Measurements from ENCODE around the gene MAGI2. TPM values are rescaled to one million over a fixed set of nuclear protein-coding genes. Genes with fewer than 3 reads are reported as not detected.

Gene MAGI2
- total RNA-seq, 3 donors from 2014 or later (not counting 1 experiment from before 2014, with no cell fraction given) = 0.09 to 0.48 (median 0.27) TPM

DNA sequence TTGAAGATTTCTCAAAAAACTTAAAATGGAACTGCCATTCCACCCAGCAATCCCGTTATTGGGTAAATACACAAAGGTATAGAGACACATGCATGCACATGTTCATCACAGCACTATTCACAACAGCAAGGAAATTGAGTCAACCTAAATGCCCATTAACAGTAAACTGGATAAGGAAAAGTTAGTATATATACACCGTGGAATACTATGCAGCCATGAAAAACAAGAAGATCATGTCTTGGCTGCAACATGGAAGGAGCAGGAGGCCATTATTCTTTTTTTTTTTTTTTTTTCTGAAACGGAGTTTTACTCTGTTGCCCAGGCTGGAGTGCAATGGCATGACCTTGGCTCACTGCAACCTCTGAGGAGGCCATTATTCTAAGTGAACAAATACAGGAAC is 749.0 kb downstream of the MAGI2 start:
- H3K27ac ChIP-seq (ENCODE audit: low read length) = no peak overlapping the region
- H3K4me3 Mint-ChIP-seq = no peak overlapping the region
- no peaks in the 10 kb centered on the region for H3K4me1 Mint-ChIP-seq
- TF ChIP-seq, protein P1, sequence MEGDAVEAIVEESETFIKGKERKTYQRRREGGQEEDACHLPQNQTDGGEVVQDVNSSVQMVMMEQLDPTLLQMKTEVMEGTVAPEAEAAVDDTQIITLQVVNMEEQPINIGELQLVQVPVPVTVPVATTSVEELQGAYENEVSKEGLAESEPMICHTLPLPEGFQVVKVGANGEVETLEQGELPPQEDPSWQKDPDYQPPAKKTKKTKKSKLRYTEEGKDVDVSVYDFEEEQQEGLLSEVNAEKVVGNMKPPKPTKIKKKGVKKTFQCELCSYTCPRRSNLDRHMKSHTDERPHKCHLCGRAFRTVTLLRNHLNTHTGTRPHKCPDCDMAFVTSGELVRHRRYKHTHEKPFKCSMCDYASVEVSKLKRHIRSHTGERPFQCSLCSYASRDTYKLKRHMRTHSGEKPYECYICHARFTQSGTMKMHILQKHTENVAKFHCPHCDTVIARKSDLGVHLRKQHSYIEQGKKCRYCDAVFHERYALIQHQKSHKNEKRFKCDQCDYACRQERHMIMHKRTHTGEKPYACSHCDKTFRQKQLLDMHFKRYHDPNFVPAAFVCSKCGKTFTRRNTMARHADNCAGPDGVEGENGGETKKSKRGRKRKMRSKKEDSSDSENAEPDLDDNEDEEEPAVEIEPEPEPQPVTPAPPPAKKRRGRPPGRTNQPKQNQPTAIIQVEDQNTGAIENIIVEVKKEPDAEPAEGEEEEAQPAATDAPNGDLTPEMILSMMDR (IDR thresholded peaks at IDR 0.05) = no peak
- no peaks in the 10 kb centered on the region for H3K36me3 ChIP-seq (ENCODE audit: control insufficient read depth, insufficient read depth, low read length)
- no peaks in the 10 kb centered on the region for H3K36me3 Mint-ChIP-seq
- H3K9me3 ChIP-seq (ENCODE audit: control insufficient read depth, insufficient read depth, low read length) = no peaks in the 10 kb centered on the region
- WGBS (ENCODE audit: insufficient coverage) = 86% methylated on average over 3 of the region's 3 CpGs
- H3K27me3 Mint-ChIP-seq (ENCODE audit: low read depth in 2 of 2) = no peaks in the 10 kb centered on the region
- DNase-seq (no peak), ATAC-seq (no peak)
- H3K4me1 ChIP-seq (ENCODE audit: control insufficient read depth, insufficient read depth, low read length) = no peaks in the 10 kb centered on the region
- intact Hi-C loops (cut with micrococcal nuclease) = no loop called here
- no peak overlapping the region for H3K4me3 ChIP-seq (ENCODE audit: low read length)
- no peaks in the 10 kb centered on the region for H3K27me3 ChIP-seq (ENCODE audit: control insufficient read depth, insufficient read depth, low read length)
- H3K9me3 Mint-ChIP-seq = peaks cover 11 to 12% of the 10 kb centered on the region in 2 donors
- H3K27ac Mint-ChIP-seq = no peak overlapping the region

DNA sequence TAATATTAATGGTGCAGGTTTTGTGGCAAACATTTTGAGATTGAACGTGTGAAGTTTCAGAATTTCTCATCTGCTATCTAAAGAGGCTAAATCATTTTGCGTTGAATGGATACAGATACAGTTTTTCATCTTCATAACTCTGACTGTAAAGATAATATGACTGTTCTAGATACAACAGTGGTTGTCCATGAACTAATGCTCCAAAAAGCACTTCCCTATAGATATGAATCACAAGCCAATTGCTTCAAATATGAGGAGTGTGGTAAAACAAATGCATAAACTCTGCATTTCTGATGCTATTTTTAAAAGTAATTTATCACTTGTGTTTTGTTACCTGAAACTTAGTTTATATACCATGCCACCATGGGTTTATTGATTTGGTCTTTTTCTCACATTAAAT is 750.1 kb downstream of the MAGI2 start:
- intact Hi-C loops (cut with micrococcal nuclease) = no loop called here
- H3K4me3 Mint-ChIP-seq = no peak overlapping the region
- no peaks in the 10 kb centered on the region for H3K36me3 ChIP-seq (ENCODE audit: control insufficient read depth, insufficient read depth, low read length)
- peaks cover 6 to 9% of the 10 kb centered on the region in 2 donors for H3K9me3 Mint-ChIP-seq
- H3K27me3 ChIP-seq (ENCODE audit: control insufficient read depth, insufficient read depth, low read length) = no peaks in the 10 kb centered on the region
- H3K4me1 ChIP-seq (ENCODE audit: control insufficient read depth, insufficient read depth, low read length) = no peaks in the 10 kb centered on the region
- no peak overlapping the region for H3K27ac ChIP-seq (ENCODE audit: low read length)
- ATAC-seq = no peak
- no peaks in the 10 kb centered on the region for H3K9me3 ChIP-seq (ENCODE audit: control insufficient read depth, insufficient read depth, low read length)
- no peaks in the 10 kb centered on the region for H3K4me1 Mint-ChIP-seq
- no peak overlapping the region for H3K4me3 ChIP-seq (ENCODE audit: low read length)
- H3K27me3 Mint-ChIP-seq (ENCODE audit: low read depth in 2 of 2) = no peaks in the 10 kb centered on the region
- no peak overlapping the region for H3K27ac Mint-ChIP-seq
- no peak for DNase-seq
- 83% methylated on average over 2 of the region's 2 CpGs for WGBS (ENCODE audit: insufficient coverage)
- TF ChIP-seq, protein P1 (IDR thresholded peaks at IDR 0.05) = no peak
- H3K36me3 Mint-ChIP-seq = no peaks in the 10 kb centered on the region

DNA sequence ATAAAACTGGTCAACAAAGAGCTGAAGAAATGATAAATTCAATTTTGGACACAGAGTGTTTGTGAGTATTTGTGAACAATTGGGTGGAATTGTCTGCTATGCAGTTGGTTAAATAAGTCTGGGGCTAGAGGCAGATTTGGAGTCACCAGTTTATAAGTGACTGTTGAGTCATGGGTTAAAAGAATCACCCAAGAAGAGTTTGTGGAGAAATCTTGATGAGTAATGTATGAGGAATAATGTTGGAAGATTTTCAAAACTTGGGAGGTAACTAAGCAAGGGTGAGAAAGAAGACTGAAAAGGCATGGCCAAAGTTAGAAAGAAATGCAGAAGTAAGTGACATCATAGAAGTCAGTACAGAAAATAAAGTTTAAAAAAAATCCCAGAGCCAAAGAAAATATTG is 750.7 kb downstream of the MAGI2 start:
- ATAC-seq (no peak), DNase-seq (no peak)
- H3K27ac ChIP-seq (ENCODE audit: low read length) = no peak overlapping the region
- H3K36me3 Mint-ChIP-seq = no peaks in the 10 kb centered on the region
- H3K9me3 Mint-ChIP-seq = peaks cover 6 to 9% of the 10 kb centered on the region in 2 donors
- no peaks in the 10 kb centered on the region for H3K9me3 ChIP-seq (ENCODE audit: control insufficient read depth, insufficient read depth, low read length)
- no peaks in the 10 kb centered on the region for H3K4me1 Mint-ChIP-seq
- H3K27me3 ChIP-seq (ENCODE audit: control insufficient read depth, insufficient read depth, low read length) = no peaks in the 10 kb centered on the region
- H3K36me3 ChIP-seq (ENCODE audit: control insufficient read depth, insufficient read depth, low read length) = no peaks in the 10 kb centered on the region
- H3K27ac Mint-ChIP-seq = no peak overlapping the region
- TF ChIP-seq, protein P1 (IDR thresholded peaks at IDR 0.05) = no peak
- no peaks in the 10 kb centered on the region for H3K4me1 ChIP-seq (ENCODE audit: control insufficient read depth, insufficient read depth, low read length)
- H3K4me3 Mint-ChIP-seq = no peak overlapping the region
- H3K4me3 ChIP-seq (ENCODE audit: low read length) = no peak overlapping the region
- intact Hi-C loops (cut with micrococcal nuclease) = no loop called here
- H3K27me3 Mint-ChIP-seq (ENCODE audit: low read depth in 2 of 2) = no peaks in the 10 kb centered on the region

DNA sequence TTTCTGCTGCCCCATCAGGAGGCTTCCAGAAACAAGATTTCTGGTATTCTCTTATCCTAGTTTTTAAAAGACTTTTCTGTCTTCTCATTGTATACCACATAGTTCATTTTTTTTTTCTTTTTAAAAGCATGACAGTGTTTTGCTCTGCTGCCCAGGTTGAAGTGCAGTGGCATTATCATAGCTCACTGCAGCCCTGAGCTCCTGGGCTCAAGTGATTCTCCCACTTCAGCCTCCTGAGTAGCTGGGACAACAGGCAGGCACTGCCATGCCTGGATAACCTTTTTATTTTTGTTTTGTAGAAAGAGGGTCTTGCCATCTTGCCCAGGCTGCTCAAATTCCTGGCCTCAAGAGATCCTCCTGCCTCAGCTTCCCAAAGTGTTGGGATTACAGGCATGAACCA is 757.6 kb downstream of the MAGI2 start:
- intact Hi-C loops (cut with micrococcal nuclease) = no loop called here

More for the DNA sequence above, 757.6 kb downstream of the MAGI2 start:
- Mint-ChIP-seq H3K4me1 (no peaks in the 10 kb centered on the region), H3K27me3 (ENCODE audit: low read depth in 2 of 2) (no peaks in the 10 kb centered on the region), H3K4me3 (no peak overlapping the region), H3K27ac (no peak overlapping the region), H3K9me3 (peaks cover 0 to 2% of the 10 kb centered on the region in 2 donors), H3K36me3 (no peaks in the 10 kb centered on the region)
- no peak overlapping the region for H3K27ac ChIP-seq (ENCODE audit: low read length)
- no peaks in the 10 kb centered on the region for H3K9me3 ChIP-seq (ENCODE audit: control insufficient read depth, insufficient read depth, low read length)
- DNase-seq (no peak), ATAC-seq (no peak)
- H3K4me1 ChIP-seq (ENCODE audit: control insufficient read depth, insufficient read depth, low read length) = no peaks in the 10 kb centered on the region
- no peak overlapping the region for H3K4me3 ChIP-seq (ENCODE audit: low read length)
- no peaks in the 10 kb centered on the region for H3K27me3 ChIP-seq (ENCODE audit: control insufficient read depth, insufficient read depth, low read length)
- TF ChIP-seq, protein P1 (IDR thresholded peaks at IDR 0.05) = no peak
- H3K36me3 ChIP-seq (ENCODE audit: control insufficient read depth, insufficient read depth, low read length) = no peaks in the 10 kb centered on the region

Data from natural killer cell (primary cell).